Dedifferentiated amniotic fluid mesenchymal stem cell (primary cell): ENCODE results near the gene IGFBP1.
"Not testable (repeated sequence)": the region's sequence is repeated elsewhere in the genome, so short reads cannot be mapped to it uniquely, and the experiment has no call there.

Experiments
- DNase-seq: peaks from one replicate; pipeline ENCODE4 v3.0.0-alpha.2; 2016; ENCODE audit errors: extremely low spot score

The IGFBP1 gene

DNA sequence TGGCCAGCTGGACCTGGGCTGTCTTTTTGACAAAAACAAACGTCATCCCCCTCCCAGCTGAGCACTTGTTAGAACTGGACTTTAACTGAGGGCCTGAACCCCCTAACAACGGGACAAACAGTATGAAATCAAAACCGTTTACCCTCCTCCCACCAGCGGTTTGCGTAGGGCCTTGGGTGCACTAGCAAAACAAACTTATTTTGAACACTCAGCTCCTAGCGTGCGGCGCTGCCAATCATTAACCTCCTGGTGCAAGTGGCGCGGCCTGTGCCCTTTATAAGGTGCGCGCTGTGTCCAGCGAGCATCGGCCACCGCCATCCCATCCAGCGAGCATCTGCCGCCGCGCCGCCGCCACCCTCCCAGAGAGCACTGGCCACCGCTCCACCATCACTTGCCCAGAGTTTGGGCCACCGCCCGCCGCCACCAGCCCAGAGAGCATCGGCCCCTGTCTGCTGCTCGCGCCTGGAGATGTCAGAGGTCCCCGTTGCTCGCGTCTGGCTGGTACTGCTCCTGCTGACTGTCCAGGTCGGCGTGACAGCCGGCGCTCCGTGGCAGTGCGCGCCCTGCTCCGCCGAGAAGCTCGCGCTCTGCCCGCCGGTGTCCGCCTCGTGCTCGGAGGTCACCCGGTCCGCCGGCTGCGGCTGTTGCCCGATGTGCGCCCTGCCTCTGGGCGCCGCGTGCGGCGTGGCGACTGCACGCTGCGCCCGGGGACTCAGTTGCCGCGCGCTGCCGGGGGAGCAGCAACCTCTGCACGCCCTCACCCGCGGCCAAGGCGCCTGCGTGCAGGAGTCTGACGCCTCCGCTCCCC, at the start of gene IGFBP1:
IGFBP1 (plus strand) TSS at position 304 of the 808 bp plus-strand sequence; CDS start at position 469, 165 bp downstream.
- no peak for DNase-seq

- not testable (repeated sequence) for DNase-seq
Measured at GRCh38 chr7:45838852-45839251, 49.4 kb upstream of the IGFBP1 start.

- not testable (repeated sequence) for DNase-seq
Measured at GRCh38 chr7:45841926-45842717, 46.2 kb upstream of the IGFBP1 start.

DNA sequence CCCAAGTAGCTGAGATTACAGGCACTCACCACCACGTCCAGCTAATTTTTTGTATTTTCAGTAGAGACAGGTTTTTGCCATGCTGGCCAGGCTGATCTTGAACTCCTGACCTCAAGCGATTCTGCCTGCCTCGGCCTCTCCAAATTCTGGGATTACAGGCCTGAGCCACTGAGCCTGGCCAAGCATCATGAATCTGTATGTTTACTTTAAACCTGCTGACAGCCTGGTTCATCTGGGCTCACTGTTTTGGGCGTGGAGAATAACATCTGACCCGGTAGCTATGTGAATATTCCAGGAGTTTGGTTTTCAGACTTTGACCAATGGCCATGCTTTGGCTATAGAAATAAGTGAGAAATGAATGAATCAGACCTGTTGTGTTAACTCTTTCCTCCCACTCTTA, 41.8 kb upstream of the IGFBP1 start:
- DNase-seq = not testable (repeated sequence)

GRCh38 chr7:45848734-45849133, 39.6 kb upstream of the IGFBP1 start:
- not testable (repeated sequence) for DNase-seq

- DNase-seq = not testable (repeated sequence)
Measured at GRCh38 chr7:45852984-45853383, 35.3 kb upstream of the IGFBP1 start.

DNA sequence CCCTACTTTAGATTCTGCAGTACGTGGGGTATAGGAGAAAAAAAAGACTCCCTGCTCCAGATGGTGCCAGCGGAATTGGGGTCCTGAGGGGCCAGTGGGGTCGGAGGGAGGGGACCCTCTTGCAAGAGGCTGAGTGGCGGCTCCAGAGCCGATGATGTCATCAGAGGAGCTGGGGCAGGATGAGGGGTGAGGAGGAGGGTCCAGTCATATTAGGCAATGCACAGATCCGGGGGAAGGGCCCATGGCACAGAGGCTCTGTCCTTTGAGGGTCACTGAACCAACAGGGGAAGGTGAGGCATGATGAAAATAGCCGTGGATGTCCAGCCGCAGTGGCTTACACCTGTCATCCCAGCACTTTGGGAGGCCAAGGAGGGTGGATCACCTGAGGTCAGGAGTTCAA, 34.8 kb upstream of the IGFBP1 start:
- not testable (repeated sequence) for DNase-seq

- DNase-seq = not testable (repeated sequence)
Measured at GRCh38 chr7:45855680-45856079, 32.6 kb upstream of the IGFBP1 start.

DNA sequence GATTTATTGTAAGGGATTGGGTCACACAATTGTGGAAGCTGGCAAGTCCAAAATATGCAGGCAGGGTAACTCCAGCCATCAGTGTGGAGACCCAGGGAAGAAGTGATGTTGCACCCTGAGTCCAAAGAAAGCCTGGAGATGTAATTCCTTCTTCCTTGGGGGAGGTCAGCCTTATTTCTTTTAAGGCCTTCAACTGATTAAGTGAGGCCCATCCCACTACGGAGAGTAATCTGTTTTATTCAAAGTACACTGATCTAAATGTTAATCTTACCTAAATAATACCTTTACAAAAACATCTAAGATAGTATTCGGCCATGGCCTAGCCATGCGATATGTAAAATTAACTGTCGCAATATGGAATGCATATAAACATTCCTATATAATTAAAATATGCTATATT, 31.4 kb upstream of the IGFBP1 start:
- not testable (repeated sequence) for DNase-seq

GRCh38 chr7:45863715-45864114, 24.6 kb upstream of the IGFBP1 start:
- no peak for DNase-seq

DNA sequence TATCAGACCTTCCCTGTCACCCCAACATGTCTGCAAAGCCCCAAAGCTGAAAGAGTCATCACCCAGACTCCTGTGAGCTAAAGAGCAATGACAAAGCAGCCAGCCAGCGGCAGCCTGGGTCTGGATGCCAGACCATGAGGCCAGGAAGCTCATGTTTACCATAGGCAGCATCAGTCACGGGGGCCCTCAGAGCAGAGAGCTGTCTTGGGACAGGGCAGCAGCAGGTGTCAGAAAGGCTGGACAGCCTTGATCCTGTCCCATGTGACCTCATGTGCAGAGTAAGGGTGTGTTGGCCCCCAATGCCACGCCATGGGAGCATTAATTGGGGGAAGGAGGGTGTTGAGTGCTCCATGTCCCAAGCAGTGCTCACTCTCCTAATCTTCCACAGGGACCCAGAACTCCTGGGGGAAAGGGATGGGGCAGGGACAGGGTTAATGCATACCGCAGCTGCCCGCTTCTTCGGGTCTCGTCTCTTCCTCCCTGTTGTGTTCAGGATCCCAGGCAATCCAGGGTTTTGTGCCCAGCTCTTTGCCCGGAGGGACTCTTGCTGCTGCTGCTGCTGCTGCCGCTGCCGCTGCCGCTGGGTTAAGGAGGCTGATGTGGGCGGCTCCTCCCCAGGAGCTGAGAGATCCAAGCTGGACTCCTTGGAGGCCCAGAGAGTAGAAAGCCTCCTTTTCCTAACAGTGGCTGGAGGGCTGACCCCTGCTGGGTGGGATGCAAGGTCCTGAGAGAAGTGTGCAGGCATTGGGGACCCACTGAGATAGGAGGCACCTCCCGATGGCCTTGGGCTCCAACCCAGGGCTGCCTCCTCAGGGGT, 22.5 kb upstream of the IGFBP1 start:
- no peak for DNase-seq

- DNase-seq = no peak
Measured at GRCh38 chr7:45867471-45867870, 20.8 kb upstream of the IGFBP1 start.

- DNase-seq = no peak
Measured at GRCh38 chr7:45869426-45869825, 18.9 kb upstream of the IGFBP1 start.

DNA sequence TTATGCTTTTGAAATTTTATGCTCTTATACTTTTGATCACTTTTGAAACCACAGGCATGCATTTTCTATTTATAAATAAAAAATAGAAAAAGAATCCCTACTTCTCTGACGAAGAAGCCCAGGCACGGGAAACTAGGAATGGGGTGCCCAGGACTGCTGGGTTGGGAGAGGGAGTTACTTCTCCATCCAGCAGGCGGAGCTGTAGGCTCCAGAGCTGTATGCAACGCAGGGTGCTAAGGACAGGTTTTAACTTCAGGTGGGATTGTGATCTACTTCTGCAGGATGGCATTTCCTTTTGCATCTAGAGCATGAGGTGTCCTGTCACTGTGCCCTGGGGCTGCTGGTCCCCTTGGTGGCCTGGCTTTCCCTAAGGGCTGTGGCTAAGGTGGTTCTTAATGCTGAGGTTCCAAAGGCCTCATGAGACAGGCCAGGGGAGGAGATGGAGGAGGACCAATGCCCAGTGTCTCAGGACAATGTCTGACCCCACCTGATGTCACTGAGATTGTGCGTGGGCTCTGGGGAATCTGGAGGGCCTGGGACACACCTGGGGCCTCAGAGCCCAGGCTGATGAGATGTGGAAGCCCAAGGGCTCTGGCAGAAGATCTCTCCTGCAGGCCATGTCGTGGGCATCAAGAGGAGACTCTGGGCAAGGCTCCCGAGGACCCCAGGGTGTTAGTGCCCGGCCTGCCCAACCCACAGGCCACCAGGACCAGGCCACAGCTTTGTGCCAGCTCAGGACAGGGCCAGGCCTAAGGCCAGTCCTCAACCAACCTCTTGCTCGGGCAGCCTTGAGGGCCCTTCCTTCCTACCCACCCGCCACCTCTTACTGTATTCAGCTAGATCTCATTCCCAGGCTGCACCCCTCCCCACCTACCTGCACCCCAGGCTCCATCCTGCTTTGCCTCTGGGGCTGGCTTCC, 15.9 kb upstream of the IGFBP1 start:
- no peak for DNase-seq

- no peak for DNase-seq
Measured at GRCh38 chr7:45873035-45873354, 15.3 kb upstream of the IGFBP1 start, which contains the start of gene CCDC201. CCDC201 (minus strand) TSS chr7:45873082; CDS start chr7:45873007, 75 bp downstream.

GRCh38 chr7:45873355-45873754, 14.9 kb upstream of the IGFBP1 start:
- no peak for DNase-seq

DNA sequence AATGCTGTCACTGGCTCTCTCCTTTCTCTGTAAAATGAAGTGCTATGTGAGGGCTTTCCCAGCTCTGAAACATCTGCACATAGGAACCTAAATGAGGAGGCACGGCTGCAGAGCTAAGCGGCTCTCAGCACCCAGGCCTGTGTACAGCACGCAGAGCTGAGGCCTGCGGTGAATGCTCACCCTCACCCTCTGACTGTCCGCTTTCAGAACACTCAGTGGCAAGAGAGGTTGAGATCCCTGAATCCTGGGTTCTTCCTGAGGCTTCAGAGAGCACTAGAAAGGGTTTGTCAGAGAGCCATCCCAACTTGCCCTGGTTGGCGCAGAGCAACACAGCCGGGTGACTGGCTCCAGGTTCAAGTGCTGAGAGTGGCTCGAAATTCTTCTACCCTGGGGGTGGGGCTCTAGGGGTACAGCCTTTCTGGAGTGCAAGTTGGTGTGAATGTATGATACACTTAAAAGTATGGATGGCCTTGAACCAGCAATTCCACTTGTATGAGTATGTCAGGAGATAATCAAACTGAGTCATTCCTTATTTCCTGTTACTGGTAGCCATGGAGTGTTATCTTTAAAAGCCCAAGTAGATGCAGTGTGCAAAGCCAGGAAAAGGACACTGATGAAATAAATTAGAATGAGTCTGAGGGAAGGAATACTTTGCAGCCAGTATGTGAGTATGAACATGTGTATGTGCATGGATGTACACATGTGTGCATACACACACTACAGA, 13.7 kb upstream of the IGFBP1 start:
- DNase-seq = peak; percentile 23

DNA sequence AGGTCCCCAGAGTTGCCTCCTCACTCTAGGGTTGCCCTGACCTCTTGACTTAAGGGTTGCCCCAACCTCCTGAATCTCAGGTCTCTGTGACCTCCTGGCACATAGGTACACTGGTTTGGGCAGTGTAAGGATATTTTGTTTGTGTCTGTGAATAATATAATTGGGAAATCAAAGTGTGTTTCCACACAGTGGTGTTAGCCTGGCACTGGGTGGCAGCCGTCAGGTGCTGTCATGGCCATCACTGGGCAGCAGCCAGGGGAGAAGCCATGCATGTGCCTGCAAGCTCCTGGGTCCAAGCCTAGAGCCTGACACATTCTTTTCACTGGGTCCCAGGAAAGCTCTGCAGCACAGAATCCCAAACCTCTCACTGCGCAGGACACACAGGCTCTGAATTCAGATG, 11.8 kb upstream of the IGFBP1 start:
- no peak for DNase-seq

GRCh38 chr7:45878457-45879144, 9.7 kb upstream of the IGFBP1 start:
- DNase-seq = no peak

DNA sequence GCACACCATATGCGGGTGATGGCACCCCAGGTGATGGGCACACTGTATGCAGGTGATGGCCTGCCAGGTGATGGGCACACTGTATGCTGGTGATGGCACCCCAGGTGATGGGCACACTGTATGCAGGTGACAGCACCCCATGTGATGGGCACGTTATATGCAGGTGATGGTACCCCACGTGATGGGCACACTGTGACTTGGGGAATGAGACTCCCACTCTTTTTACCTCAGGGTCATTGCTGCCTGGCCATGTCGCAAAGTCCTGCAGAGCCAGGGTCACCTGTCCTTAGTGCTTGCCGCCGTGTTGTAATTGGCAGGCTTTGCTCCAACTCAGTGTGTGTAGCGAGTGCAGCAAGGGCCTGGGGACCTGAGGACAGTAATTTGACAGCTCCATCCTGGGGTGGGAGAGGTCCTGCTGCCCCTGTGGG, 7.8 kb upstream of the IGFBP1 start:
- DNase-seq = no peak
